Stimulated activated effector memory CD8-positive, alpha-beta T cell treated with anti-CD3 and anti-CD28 coated beads, Interleukin-12 subunit alpha, Interleukin-12 subunit beta, amount 100 ng/mL, for 72 hours (primary cell): ENCODE results near the gene SEC63.
A peak's percentile ranks its signal among the peaks of the same experiment; 100 is the strongest.
"Not testable (repeated sequence)": the region's sequence is repeated elsewhere in the genome, so short reads cannot be mapped to it uniquely, and the experiment has no call there.

ENCODE experiments used
- ATAC-seq: fragments of 150-1000 bp; cut with Tn5 transposase; 2 replicates; pipeline ENCODE4 v1.10.0; 2021
- DNase-seq, 2 donors: peaks; one replicate each; pipeline ENCODE4 v3.0.0; 2021 to 2022; ENCODE audit warnings: low spot score in 2 of 2
- H3K27ac Mint-ChIP-seq: one replicate; pipeline ENCODE4 v1.8.0; 2022; ENCODE audit warnings: mild to moderate bottlenecking, mixed read lengths
- H3K36me3 Mint-ChIP-seq: one replicate; pipeline ENCODE4 v1.8.0; 2022; ENCODE audit warnings: mild to moderate bottlenecking, mixed read lengths
- H3K4me1 Mint-ChIP-seq: one replicate; pipeline ENCODE4 v1.8.0; 2022; ENCODE audit warnings: mixed read lengths
- H3K4me3 Mint-ChIP-seq: one replicate; pipeline ENCODE4 v1.8.0; 2022; ENCODE audit warnings: mild to moderate bottlenecking, mixed read lengths
- H3K9me3 Mint-ChIP-seq: one replicate; pipeline ENCODE4 v1.8.0; 2022; ENCODE audit warnings: mixed read lengths

Gene SEC63

DNA sequence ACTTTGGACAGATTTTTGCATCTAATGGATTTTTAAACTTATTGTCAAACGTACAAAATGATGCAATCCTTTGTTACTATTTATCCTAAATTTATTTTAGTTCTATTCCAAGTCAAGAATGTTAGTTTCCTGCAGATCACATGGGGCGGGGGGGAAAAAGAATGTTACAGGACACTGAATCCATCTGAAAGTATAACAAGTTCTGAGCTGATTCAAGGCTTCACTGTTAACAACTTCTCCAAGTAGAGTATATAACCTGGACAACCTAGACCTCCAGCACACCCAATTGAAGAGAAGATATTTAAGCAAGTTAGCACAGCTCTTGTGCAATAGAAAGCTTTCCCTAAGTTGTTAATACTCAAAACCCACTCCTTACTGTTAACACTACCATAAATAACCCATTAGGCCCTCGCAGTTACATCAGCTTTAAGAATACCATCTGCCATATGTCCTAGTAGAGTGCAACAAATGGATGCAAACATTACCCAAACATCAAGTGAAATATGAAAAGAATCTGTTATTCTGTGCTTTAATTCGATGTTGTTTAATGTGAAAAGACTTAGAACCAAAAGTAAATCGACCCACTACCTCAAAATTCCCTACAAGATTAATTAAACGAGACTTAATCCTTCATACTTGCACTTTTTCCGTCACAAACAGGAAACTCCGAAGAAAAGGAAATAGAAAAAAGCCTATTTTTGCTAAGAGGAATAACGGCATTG is 1.3 kb downstream of the SEC63 start:
- Mint-ChIP-seq H3K4me3 (peak overlapping the region; percentile 87), H3K36me3 (peaks cover 43% of the 10 kb centered on the region)

DNA sequence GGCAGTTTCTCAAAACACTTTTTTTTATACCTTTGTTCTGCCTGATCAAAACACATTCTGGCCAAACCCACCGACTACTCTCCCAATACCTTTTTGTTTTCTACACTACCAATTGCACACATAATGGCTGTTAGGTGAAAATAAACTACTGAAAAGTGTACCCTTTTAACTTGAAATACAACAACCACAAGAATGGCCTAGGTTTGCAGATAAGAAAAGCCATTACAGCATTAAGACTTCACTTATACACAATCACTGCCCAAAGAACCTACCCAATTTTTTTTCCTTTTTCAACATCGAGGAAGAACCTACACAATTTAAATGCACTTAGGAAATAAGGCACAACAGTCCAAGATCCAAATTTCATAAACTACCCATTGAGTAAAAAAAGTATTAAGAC is 1.8 kb downstream of the SEC63 start:
- Mint-ChIP-seq H3K27ac (peak overlapping the region; percentile 96), H3K36me3 (peaks cover 43% of the 10 kb centered on the region), H3K4me1 (peaks cover 27% of the 10 kb centered on the region), H3K9me3 (no peaks in the 10 kb centered on the region), H3K4me3 (peak overlapping the region; percentile 87)
- DNase-seq (no peak), ATAC-seq (no peak)

More for the DNA sequence above, 1.3 kb downstream of the SEC63 start:
- no peak for DNase-seq
- no peak for ATAC-seq
- Mint-ChIP-seq H3K4me1 (peaks cover 24% of the 10 kb centered on the region), H3K9me3 (no peaks in the 10 kb centered on the region), H3K27ac (peak overlapping the region; percentile 96)

DNA sequence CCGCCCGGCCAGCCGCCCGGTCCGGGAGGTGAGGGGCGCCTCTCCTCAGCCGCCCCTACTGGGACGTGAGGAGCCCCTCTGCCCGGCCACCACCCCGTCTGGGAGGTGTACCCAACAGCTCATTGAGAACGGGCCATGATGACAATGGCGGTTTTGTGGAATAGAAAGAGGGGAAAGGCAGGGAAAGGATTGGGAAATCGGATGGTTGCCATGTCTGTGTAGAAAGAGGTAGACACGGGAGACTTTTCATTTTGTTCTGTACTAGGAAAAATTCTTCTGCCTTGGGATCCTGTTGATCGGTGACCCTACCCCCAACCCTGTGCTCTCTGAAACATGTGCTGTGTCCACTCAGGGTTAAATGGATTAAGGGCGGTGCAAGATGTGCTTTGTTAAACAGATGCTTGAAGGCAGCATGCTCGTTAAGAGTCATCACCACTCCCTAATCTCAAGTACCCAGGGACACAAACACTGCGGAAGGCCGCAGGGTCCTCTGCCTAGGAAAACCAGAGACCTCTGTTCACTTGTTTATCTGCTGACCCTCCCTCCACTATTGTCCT is 4.1 kb downstream of the SEC63 start:
- H3K27ac Mint-ChIP-seq, H3K9me3 Mint-ChIP-seq, DNase-seq, ATAC-seq, H3K4me3 Mint-ChIP-seq: not testable (repeated sequence)
- H3K4me1 Mint-ChIP-seq = peaks cover 44% of the 10 kb centered on the region
- peaks cover 43% of the 10 kb centered on the region for H3K36me3 Mint-ChIP-seq

DNA sequence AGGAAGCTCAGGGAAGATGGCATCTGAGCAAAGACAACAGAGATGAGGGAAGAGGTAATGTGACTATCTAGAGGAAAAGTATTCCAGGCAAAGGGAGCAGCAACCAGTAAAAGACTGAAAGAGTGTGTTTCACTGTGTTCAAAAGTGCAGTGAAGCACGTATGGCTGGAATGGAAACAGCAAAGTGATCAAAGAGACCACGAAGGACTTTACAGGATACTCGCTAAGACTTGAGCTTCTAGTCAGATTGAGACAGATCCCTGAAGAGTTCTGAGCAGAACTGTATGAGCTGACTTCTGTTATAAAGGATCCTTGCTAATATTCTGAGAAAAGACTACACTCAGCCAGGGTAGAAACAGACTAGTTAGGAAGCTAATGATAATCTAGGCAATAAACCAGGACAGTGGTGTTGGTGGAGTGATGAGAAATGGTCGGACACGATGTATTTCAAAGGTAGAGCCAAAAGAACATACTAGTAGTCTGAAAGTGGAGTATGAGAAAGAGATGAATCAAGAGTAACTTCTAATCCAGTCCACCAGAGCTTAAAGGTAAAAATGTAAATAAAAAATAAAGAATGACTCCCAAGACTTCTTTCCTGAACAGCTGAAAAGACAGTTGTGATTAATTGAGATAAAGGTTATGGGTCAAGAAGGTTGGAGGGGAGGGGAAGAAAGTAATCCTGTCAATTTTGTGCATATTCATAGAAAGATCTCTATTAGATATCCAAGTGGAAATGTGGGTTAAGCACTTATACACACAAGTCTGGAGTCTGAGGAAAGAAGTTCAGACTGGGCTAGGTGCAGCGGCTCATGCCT is 14.2 kb downstream of the SEC63 start:
- Mint-ChIP-seq H3K36me3 (peaks cover 13% of the 10 kb centered on the region), H3K9me3 (no peaks in the 10 kb centered on the region), H3K4me1 (peaks cover 56% of the 10 kb centered on the region), H3K27ac (peak overlapping the region; percentile 66), H3K4me3 (no peak overlapping the region)
- DNase-seq (no peak), ATAC-seq (no peak)

DNA sequence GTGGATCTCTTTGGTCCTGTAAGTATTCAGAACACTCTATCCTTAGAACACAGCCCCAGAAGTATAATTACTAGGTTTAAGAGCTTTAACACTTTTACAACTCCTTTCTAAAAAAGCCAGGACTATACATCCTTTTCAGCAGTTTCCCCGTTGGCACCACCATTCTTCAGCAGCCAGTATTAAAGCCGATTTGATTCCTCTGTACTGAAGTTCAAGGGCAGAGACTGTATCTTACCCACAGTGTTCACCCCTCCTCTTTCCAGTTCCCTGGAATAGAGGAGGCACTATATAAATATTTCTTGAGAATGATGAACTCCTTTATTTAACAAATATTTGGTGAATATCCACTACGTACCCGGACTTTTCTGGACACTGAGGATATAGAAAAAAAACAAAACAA is 15.9 kb downstream of the SEC63 start:
- H3K9me3 Mint-ChIP-seq = no peaks in the 10 kb centered on the region
- H3K36me3 Mint-ChIP-seq = peaks cover 19% of the 10 kb centered on the region
- H3K4me3 Mint-ChIP-seq = no peak overlapping the region
- H3K27ac Mint-ChIP-seq = no peak overlapping the region
- peaks cover 39% of the 10 kb centered on the region for H3K4me1 Mint-ChIP-seq
- no peak for DNase-seq
- ATAC-seq = no peak

DNA sequence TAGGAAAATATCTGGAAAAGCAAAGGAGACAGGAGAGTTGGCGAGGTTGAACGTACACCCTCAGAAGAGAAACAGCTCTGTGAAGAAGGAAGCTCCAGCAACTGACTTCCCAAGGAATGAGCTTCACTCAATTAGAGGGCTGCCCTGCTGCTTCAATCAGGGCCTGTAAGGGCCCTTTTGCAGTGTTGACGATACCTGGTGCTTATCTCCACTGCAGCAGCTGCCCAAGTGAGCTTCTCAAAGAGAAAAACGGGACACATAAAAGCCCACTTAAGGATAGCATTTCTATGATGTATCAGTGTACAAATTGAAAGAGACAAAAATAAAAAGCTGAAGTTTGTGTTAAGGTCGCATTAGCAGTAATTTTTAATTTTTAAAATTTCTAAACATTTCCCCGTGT is 16.4 kb downstream of the SEC63 start:
- no peak for ATAC-seq
- Mint-ChIP-seq H3K27ac (no peak overlapping the region), H3K4me3 (no peak overlapping the region), H3K9me3 (no peaks in the 10 kb centered on the region), H3K36me3 (peaks cover 19% of the 10 kb centered on the region), H3K4me1 (peaks cover 36% of the 10 kb centered on the region)
- DNase-seq = no peak

DNA sequence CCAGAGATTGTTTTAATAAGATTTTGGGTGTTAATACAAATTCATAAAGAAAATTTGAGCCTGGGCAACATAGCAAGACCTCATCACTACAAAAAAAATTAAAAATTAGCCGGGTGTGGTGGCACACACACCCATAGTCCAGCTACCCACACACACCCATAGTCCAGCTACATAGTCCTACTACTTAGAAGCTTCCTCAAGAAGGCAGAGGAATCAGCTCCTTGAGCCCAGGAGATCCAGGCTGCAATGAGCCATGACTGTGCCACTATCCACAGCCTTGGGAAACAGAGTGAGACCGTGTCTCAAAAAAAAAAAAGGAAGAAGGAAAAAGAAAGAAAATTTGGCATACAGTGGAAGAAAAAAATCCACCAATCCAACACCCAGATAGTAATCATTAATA is 16.8 kb downstream of the SEC63 start:
- Mint-ChIP-seq H3K4me3 (no peak overlapping the region), H3K4me1 (peaks cover 32% of the 10 kb centered on the region), H3K9me3 (no peaks in the 10 kb centered on the region), H3K36me3 (peaks cover 19% of the 10 kb centered on the region), H3K27ac (no peak overlapping the region)
- DNase-seq (no peak), ATAC-seq (no peak)

DNA sequence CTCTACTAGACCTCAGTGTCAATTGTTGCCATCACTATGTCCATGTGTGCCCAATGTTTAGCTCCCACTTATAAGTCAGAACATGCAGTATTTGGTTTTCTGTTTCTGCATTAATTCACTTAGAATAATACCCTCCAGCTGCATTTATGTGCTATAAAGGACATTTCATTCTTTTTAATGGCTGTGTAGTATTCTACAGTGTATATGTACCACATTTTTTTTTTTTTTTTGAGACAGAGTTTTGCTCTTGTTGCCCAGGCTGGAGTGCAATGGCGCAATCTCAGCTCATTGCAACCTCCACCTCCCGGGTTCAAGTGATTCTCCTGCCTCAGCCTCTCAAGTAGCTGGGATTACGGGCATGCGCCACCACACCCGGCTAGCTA is 21.1 kb downstream of the SEC63 start:
- Mint-ChIP-seq H3K36me3 (peaks cover 19% of the 10 kb centered on the region), H3K4me1 (peaks cover 29% of the 10 kb centered on the region)
- not testable (repeated sequence) for ATAC-seq, H3K27ac Mint-ChIP-seq, DNase-seq, H3K4me3 Mint-ChIP-seq, H3K9me3 Mint-ChIP-seq

DNA sequence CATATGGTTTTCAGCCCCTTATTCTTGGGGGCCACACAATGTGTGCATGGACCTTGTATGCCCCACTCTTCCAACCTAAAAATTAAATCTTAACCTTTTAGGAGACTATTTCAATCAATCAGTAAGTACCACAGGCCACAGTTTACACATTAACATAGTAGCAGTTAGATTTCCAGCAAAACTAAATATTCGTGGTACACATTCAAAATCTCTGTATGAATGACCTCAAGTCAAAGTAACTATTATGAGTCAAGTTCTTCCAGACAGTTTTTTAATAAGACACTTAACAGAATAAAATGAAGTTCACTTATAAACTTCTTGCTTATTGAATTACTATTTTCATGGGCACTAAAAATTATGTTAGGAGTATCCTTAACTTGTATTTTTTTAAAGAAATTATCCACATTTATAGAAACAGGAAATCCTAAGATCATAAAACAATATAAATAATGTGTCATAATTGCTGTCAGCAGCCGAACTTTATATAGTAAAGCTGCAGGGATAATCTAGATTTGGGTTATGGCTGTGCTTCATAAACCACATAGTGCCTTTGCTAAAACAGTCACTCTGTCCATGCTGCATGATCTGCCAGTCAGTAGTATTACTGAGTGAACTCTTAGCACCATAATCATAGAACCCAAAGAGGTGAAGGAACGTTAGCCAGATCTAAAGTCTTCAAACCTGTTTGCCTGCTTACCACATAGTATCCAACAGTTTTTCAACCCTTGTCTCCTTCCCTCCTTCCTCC is 21.7 kb downstream of the SEC63 start:
- no peak overlapping the region for H3K4me3 Mint-ChIP-seq

DNA sequence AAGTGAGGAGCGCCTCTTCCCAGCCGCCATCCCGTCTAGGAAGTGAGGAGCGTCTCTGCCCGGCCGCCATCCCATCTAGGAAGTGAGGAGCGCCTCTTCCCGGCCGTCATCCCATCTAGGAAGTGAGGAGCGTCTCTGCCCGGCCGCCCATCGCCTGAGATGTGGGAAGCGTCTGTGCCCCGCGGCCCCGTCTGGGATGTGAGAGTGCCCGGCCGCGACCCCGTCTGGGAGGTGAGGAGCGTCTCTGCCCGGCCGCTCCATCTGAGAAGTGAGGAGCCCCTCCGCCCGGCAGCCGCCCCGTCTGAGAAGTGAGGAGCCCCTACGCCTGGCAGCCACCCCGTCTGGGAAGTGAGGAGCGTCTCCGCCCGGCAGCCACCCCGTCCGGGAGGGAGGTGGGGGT is 23.8 kb downstream of the SEC63 start:
- not testable (repeated sequence) for H3K27ac Mint-ChIP-seq, H3K4me3 Mint-ChIP-seq, ATAC-seq, DNase-seq, H3K9me3 Mint-ChIP-seq
- Mint-ChIP-seq H3K36me3 (peaks cover 16% of the 10 kb centered on the region), H3K4me1 (peaks cover 12% of the 10 kb centered on the region)

More for the DNA sequence above, 21.7 kb downstream of the SEC63 start:
- Mint-ChIP-seq H3K27ac (no peak overlapping the region), H3K36me3 (peaks cover 19% of the 10 kb centered on the region), H3K4me1 (peaks cover 26% of the 10 kb centered on the region), H3K9me3 (no peaks in the 10 kb centered on the region)
- ATAC-seq = peak; percentile 49
- no peak for DNase-seq

DNA sequence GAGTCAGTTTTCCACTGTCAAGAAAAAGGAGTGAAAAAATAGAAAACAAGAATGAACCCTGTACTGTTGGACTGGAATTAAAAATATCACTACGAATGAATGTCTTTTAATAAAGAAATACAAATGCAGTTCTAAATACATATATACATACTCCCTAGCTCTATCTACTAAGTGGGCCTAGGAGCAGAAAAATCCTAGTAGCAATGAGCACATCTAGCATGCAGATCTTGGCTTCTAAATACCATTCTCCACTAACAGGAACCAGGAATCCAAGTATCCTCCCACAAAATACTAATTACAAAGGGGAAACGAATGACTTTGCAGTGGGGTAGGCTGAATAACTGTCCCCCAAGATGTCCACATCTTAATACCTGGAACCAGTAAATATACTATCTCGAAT is 25.4 kb downstream of the SEC63 start:
- Mint-ChIP-seq H3K4me1 (peaks cover 12% of the 10 kb centered on the region), H3K9me3 (no peaks in the 10 kb centered on the region), H3K27ac (peak overlapping the region; percentile 53), H3K4me3 (no peak overlapping the region), H3K36me3 (peaks cover 22% of the 10 kb centered on the region)
- DNase-seq = no peak
- no peak for ATAC-seq

DNA sequence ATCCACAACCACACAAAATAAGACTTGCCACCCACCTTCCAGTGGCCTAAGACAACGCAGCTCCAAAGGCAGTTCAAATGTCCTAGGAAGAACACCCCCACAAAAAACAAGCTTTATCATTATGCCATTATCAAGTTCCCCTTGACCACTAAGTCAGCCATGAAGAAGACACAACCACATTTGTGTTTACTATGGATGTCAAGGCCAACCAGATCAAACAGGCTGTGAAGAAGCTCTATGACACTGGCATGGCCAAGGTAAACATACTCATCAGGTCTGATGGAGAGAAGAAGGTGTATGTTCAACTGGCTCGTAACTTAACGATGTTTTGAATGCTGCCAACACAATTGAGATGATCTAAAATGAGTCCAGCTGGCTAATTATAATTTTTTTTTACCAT is 26.1 kb downstream of the SEC63 start:
- Mint-ChIP-seq H3K4me3 (no peak overlapping the region), H3K36me3 (peaks cover 29% of the 10 kb centered on the region), H3K9me3 (no peaks in the 10 kb centered on the region), H3K4me1 (peaks cover 12% of the 10 kb centered on the region), H3K27ac (peak overlapping the region; percentile 53)
- no peak for ATAC-seq
- no peak for DNase-seq

DNA sequence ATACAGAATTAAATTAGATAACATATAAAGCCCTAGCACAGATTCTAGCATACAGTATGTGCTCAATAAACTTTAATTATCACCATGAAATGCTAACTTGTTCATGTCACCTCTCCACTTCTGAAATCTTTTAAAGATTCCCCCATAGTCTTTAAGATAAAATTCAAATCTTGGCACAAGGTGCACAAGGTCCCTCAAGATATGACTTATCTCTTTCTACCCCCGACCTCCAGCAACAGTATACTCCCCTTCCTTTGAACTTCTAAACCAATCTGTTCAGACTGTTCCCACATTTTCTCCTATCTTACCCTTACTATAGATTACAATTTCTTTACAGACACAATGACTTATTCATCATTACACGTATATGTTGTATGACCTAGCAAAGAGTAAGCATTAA is 29.0 kb downstream of the SEC63 start:
- H3K36me3 Mint-ChIP-seq = peaks cover 43% of the 10 kb centered on the region
- no peak overlapping the region for H3K27ac Mint-ChIP-seq
- peaks cover 12% of the 10 kb centered on the region for H3K4me1 Mint-ChIP-seq
- ATAC-seq (no peak), DNase-seq (no peak)
- no peaks in the 10 kb centered on the region for H3K9me3 Mint-ChIP-seq
- no peak overlapping the region for H3K4me3 Mint-ChIP-seq

DNA sequence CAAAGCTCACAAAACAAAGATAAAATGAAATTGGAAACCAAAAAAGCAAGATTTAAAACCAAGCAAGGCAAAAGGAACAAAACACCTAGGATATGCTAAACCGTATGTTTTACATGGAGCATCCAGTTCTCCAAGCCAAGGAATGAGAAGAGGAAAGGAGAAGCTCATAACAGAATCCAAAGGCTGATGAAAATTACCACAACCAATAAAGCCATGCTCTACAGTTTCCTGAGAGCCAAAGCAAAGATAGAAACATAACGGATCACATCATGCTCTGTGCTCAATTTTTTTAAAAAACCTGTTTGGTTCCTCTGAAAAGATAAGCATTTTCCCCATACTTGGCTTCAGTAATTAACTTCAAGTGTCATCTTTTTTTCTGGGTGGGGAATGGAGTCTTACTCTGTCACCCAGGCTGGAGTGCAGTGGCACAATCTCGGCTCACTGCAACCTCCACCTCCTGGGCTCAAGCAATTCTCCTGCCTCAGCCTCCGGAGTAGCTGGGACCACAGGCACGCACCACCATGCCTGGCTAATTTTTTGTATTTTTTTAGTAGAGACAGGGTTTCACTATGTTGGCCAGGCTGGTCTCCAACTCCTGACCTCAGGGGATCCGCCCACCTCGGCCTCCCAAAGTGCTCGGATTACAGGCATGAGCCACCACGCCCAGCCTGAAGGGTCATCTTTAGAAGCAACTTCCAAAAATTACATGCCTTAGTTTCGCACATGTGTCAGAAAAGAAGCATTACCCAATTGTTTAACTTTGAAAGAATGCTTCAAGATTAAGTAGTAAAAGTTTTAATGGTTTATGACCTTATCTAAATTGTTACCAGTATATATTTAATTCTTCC is 31.1 kb downstream of the SEC63 start:
- not testable (repeated sequence) for ATAC-seq, DNase-seq, H3K4me3 Mint-ChIP-seq, H3K27ac Mint-ChIP-seq, H3K9me3 Mint-ChIP-seq, H3K4me1 Mint-ChIP-seq
- peaks cover 60% of the 10 kb centered on the region for H3K36me3 Mint-ChIP-seq
